Measurements from ENCODE around the gene SLAMF1.
A peak's percentile ranks its signal among the peaks of the same experiment; 100 is the strongest.

SLAMF1 gene

GRCh38 chr1:160669276-160669675 is 22.4 kb upstream of the SLAMF1 start:
- Histone ChIP-seq H3K23ac (ENCODE audit: low read depth, low read length, poor library complexity) (no peak overlapping the region), H4K8ac (ENCODE audit: low read depth, low read length) (no peak overlapping the region), H3K18ac (ENCODE audit: low read length) (no peak overlapping the region), H3K27me3 (ENCODE audit: control insufficient read depth in 3 of 3, insufficient read depth in 3 of 3, low read depth in 1 of 3, low read length in 3 of 3) (peaks cover 0 to 4% (median 0%) of the 10 kb centered on the region in 3 experiments), H2BK120ac (ENCODE audit: low read depth, low read length) (no peak overlapping the region), H3K9me3 (replicated peaks in 1 of 2; ENCODE audit: control insufficient read depth in 2 of 2, insufficient read depth in 1 of 2, low read depth in 1 of 2, low read length in 2 of 2) (no peaks in the 10 kb centered on the region), H3K79me1 (ENCODE audit: low read depth, low read length) (no peaks in the 10 kb centered on the region), H2BK5ac (ENCODE audit: low read length) (no peak overlapping the region), H2AFZ (ENCODE audit: low read length) (no peak overlapping the region), H3K9ac (ENCODE audit: low read depth, low read length, poor library complexity) (no peak overlapping the region), H3K4ac (ENCODE audit: low read length) (no peak overlapping the region), H2BK15ac (ENCODE audit: low read length) (no peak overlapping the region), H3K4me3 (ENCODE audit: low read length in 2 of 2) (no peak overlapping the region), H3K4me1 (ENCODE audit: control insufficient read depth in 2 of 2, insufficient read depth in 1 of 2, low read depth in 1 of 2, low read length in 2 of 2) (no peaks in the 10 kb centered on the region), H3K36me3 (replicated peaks in 1 of 2; ENCODE audit: control insufficient read depth in 2 of 2, insufficient read depth in 2 of 2, low read length in 2 of 2) (no peaks in the 10 kb centered on the region), H3K27ac (replicated peaks; ENCODE audit: low read length) (no peak overlapping the region), H3K4me2 (ENCODE audit: insufficient read depth, low read length, poor library complexity, severe bottlenecking) (no peak overlapping the region), H4K91ac (ENCODE audit: low read depth, low read length, poor library complexity) (no peak overlapping the region), H2AK5ac (ENCODE audit: low read depth, low read length) (no peak overlapping the region), H2BK12ac (ENCODE audit: low read length) (no peak overlapping the region), H3K14ac (ENCODE audit: low read length) (no peak overlapping the region)
- DNase-seq (ENCODE audit: low spot score): no peak

GRCh38 chr1:160667896-160668295 is 21.1 kb upstream of the SLAMF1 start:
- no peak for DNase-seq (ENCODE audit: low spot score)
- no CpG with 5 or more reads among the region's 2 CpGs for WGBS, 2 donors (ENCODE audit: extremely low coverage in 2 of 2, insufficient read length in 2 of 2, insufficient replicate concordance in 1 of 2)
- no peak overlapping the region for H3K4ac ChIP-seq (ENCODE audit: low read length)

GRCh38 chr1:160666079-160666442 is 19.2 kb upstream of the SLAMF1 start:
- H2BK12ac ChIP-seq (ENCODE audit: low read length): no peak overlapping the region
- H3K4me1 ChIP-seq (ENCODE audit: control insufficient read depth in 2 of 2, insufficient read depth in 1 of 2, low read depth in 1 of 2, low read length in 2 of 2): no peaks in the 10 kb centered on the region
- H4K8ac ChIP-seq (ENCODE audit: low read depth, low read length): no peak overlapping the region
- no peak overlapping the region for H2AK5ac ChIP-seq (ENCODE audit: low read depth, low read length)
- no peak overlapping the region for H3K27ac ChIP-seq (replicated peaks; ENCODE audit: low read length)
- no peak overlapping the region for H4K91ac ChIP-seq (ENCODE audit: low read depth, low read length, poor library complexity)
- H3K9ac ChIP-seq (ENCODE audit: low read depth, low read length, poor library complexity): no peak overlapping the region
- DNase-seq (ENCODE audit: low spot score): no peak
- no peak overlapping the region for H3K18ac ChIP-seq (ENCODE audit: low read length)
- no peak overlapping the region for H3K23ac ChIP-seq (ENCODE audit: low read depth, low read length, poor library complexity)
- H3K4ac ChIP-seq (ENCODE audit: low read length): no peak overlapping the region
- H3K36me3 ChIP-seq (replicated peaks in 1 of 2; ENCODE audit: control insufficient read depth in 2 of 2, insufficient read depth in 2 of 2, low read length in 2 of 2): no peaks in the 10 kb centered on the region
- H2BK5ac ChIP-seq (ENCODE audit: low read length): no peak overlapping the region
- no peaks in the 10 kb centered on the region for H3K9me3 ChIP-seq (replicated peaks in 1 of 2; ENCODE audit: control insufficient read depth in 2 of 2, insufficient read depth in 1 of 2, low read depth in 1 of 2, low read length in 2 of 2)
- H3K4me2 ChIP-seq (ENCODE audit: insufficient read depth, low read length, poor library complexity, severe bottlenecking): no peak overlapping the region
- H3K14ac ChIP-seq (ENCODE audit: low read length): no peak overlapping the region
- no peak overlapping the region for H2BK120ac ChIP-seq (ENCODE audit: low read depth, low read length)
- H3K27me3 ChIP-seq (ENCODE audit: control insufficient read depth in 3 of 3, insufficient read depth in 3 of 3, low read depth in 1 of 3, low read length in 3 of 3): no peaks in the 10 kb centered on the region
- H3K79me1 ChIP-seq (ENCODE audit: low read depth, low read length): no peaks in the 10 kb centered on the region
- no peak overlapping the region for H3K4me3 ChIP-seq (ENCODE audit: low read length in 2 of 2)
- no peak overlapping the region for H2BK15ac ChIP-seq (ENCODE audit: low read length)
- peak overlapping the region; percentile 59 for H2AFZ ChIP-seq (ENCODE audit: low read length)
- WGBS, 2 donors (ENCODE audit: extremely low coverage in 2 of 2, insufficient read length in 2 of 2, insufficient replicate concordance in 1 of 2): no CpG with 5 or more reads among the region's 3 CpGs

More at GRCh38 chr1:160667896-160668295, 21.1 kb upstream of the SLAMF1 start:
- Histone ChIP-seq H3K9ac (ENCODE audit: low read depth, low read length, poor library complexity) (no peak overlapping the region), H3K36me3 (replicated peaks in 1 of 2; ENCODE audit: control insufficient read depth in 2 of 2, insufficient read depth in 2 of 2, low read length in 2 of 2) (no peaks in the 10 kb centered on the region), H2AK5ac (ENCODE audit: low read depth, low read length) (no peak overlapping the region), H3K23ac (ENCODE audit: low read depth, low read length, poor library complexity) (no peak overlapping the region), H3K27me3 (ENCODE audit: control insufficient read depth in 3 of 3, insufficient read depth in 3 of 3, low read depth in 1 of 3, low read length in 3 of 3) (no peaks in the 10 kb centered on the region), H3K18ac (ENCODE audit: low read length) (no peak overlapping the region), H3K9me3 (replicated peaks in 1 of 2; ENCODE audit: control insufficient read depth in 2 of 2, insufficient read depth in 1 of 2, low read depth in 1 of 2, low read length in 2 of 2) (no peaks in the 10 kb centered on the region), H2AFZ (ENCODE audit: low read length) (no peak overlapping the region), H2BK12ac (ENCODE audit: low read length) (no peak overlapping the region), H3K14ac (ENCODE audit: low read length) (no peak overlapping the region), H3K4me3 (ENCODE audit: low read length in 2 of 2) (no peak overlapping the region), H3K79me1 (ENCODE audit: low read depth, low read length) (no peaks in the 10 kb centered on the region), H4K8ac (ENCODE audit: low read depth, low read length) (no peak overlapping the region), H4K91ac (ENCODE audit: low read depth, low read length, poor library complexity) (no peak overlapping the region), H3K27ac (replicated peaks; ENCODE audit: low read length) (no peak overlapping the region), H3K4me2 (ENCODE audit: insufficient read depth, low read length, poor library complexity, severe bottlenecking) (no peak overlapping the region), H3K4me1 (ENCODE audit: control insufficient read depth in 2 of 2, insufficient read depth in 1 of 2, low read depth in 1 of 2, low read length in 2 of 2) (no peaks in the 10 kb centered on the region), H2BK5ac (ENCODE audit: low read length) (no peak overlapping the region), H2BK15ac (ENCODE audit: low read length) (no peak overlapping the region), H2BK120ac (ENCODE audit: low read depth, low read length) (no peak overlapping the region)

- Histone ChIP-seq H2BK12ac (ENCODE audit: low read length) (no peak overlapping the region), H3K14ac (ENCODE audit: low read length) (no peak overlapping the region), H3K27me3 (ENCODE audit: control insufficient read depth in 3 of 3, insufficient read depth in 3 of 3, low read depth in 1 of 3, low read length in 3 of 3) (no peaks in the 10 kb centered on the region), H3K79me1 (ENCODE audit: low read depth, low read length) (no peaks in the 10 kb centered on the region), H2BK120ac (ENCODE audit: low read depth, low read length) (no peak overlapping the region), H3K4ac (ENCODE audit: low read length) (no peak overlapping the region), H3K23ac (ENCODE audit: low read depth, low read length, poor library complexity) (no peak overlapping the region), H4K91ac (ENCODE audit: low read depth, low read length, poor library complexity) (no peak overlapping the region), H3K4me1 (ENCODE audit: control insufficient read depth in 2 of 2, insufficient read depth in 1 of 2, low read depth in 1 of 2, low read length in 2 of 2) (no peaks in the 10 kb centered on the region), H3K27ac (replicated peaks; ENCODE audit: low read length) (no peak overlapping the region), H3K4me2 (ENCODE audit: insufficient read depth, low read length, poor library complexity, severe bottlenecking) (no peak overlapping the region), H2AFZ (ENCODE audit: low read length) (peak overlapping the region; percentile 59), H3K9ac (ENCODE audit: low read depth, low read length, poor library complexity) (no peak overlapping the region), H2AK5ac (ENCODE audit: low read depth, low read length) (no peak overlapping the region), H3K18ac (ENCODE audit: low read length) (no peak overlapping the region), H2BK15ac (ENCODE audit: low read length) (no peak overlapping the region), H4K8ac (ENCODE audit: low read depth, low read length) (no peak overlapping the region), H2BK5ac (ENCODE audit: low read length) (no peak overlapping the region), H3K36me3 (replicated peaks in 1 of 2; ENCODE audit: control insufficient read depth in 2 of 2, insufficient read depth in 2 of 2, low read length in 2 of 2) (no peaks in the 10 kb centered on the region), H3K4me3 (ENCODE audit: low read length in 2 of 2) (no peak overlapping the region), H3K9me3 (replicated peaks in 1 of 2; ENCODE audit: control insufficient read depth in 2 of 2, insufficient read depth in 1 of 2, low read depth in 1 of 2, low read length in 2 of 2) (no peaks in the 10 kb centered on the region)
- WGBS, 2 donors (ENCODE audit: extremely low coverage in 2 of 2, insufficient read length in 2 of 2, insufficient replicate concordance in 1 of 2): no CpG with 5 or more reads among the region's 6 CpGs
- DNase-seq (ENCODE audit: low spot score): no peak
Observed at GRCh38 chr1:160665330-160666078, 18.7 kb upstream of the SLAMF1 start.
